Vagina (tissue), 2 donors: ENCODE measurements around the gene RHOT2.

Source experiments
- CTCF ChIP-seq, 3 experiments: fragments of 450-650 bp in 2 of 3; fragments of 200-600 bp in 1 of 3; sonication (generic) in 1 of 3; IDR thresholded peaks; one replicate each; pipeline ENCODE4 v1.5.1; 2017 to 2019; ENCODE audit warnings: antibody characterized with exemption in 3 of 3, mild to moderate bottlenecking in 2 of 3, moderate library complexity in 2 of 3
- POLR2A ChIP-seq, 2 donors: fragments of 450-650 bp; IDR thresholded peaks; one replicate each; pipeline ENCODE4 v1.6.1; 2017; ENCODE audit warnings: antibody characterized with exemption in 2 of 2, mild to moderate bottlenecking in 2 of 2, moderate library complexity in 2 of 2
- POLR2AphosphoS5 ChIP-seq, 2 donors: sonication (generic); formaldehyde crosslinking; IDR thresholded peaks; one replicate each; pipeline ENCODE4 v1.9.0; 2017; ENCODE audit warnings: antibody characterized with exemption in 2 of 2, mild to moderate bottlenecking in 2 of 2, low read depth in 1 of 2; ENCODE audit not compliant: insufficient read depth in 1 of 2

GRCh38 chr16:683396-684070, 15.6 kb downstream of the RHOT2 start:
- TF ChIP-seq CTCF (IDR thresholded peaks at IDR 0.05) (no peak), POLR2A (IDR thresholded peaks at IDR 0.05) (no peak), POLR2AphosphoS5 (IDR thresholded peaks at IDR 0.05; ENCODE audit: insufficient read depth in 1 of 2, low read depth in 1 of 2) (no peak)
